H1 (cell line): ENCODE measurements around the gene OR56B4. TPM values are rescaled to one million over a fixed set of nuclear protein-coding genes. Genes with fewer than 3 reads are reported as not detected.

Experiments
- CTCF ChIA-PET: fragments of 300-600 bp; sonication (Branson Sonifier 250); formaldehyde crosslinking; loops from one replicate; lab custom pipeline; 2021; ENCODE audit not compliant: partially characterized antibody; lab: Charles Lee
- POLR2A ChIA-PET: fragments of 300-600 bp; sonication (Branson Sonifier 250); formaldehyde crosslinking; loops from one replicate; lab custom pipeline; 2021; ENCODE audit warnings: inconsistent platforms; ENCODE audit not compliant: partially characterized antibody; lab: Charles Lee
- DNase-seq, 2 experiments: peaks; one replicate each; pipeline versions ENCODE4 v3.0.0 to v3.0.0-alpha.2; 2010 to 2022; ENCODE audit warnings: low spot score in 2 of 2, low read depth in 1 of 2, mixed read lengths in 1 of 2
- FAIRE-seq: peaks from 2 replicates; lab custom pipeline; 2011; peaks lifted over from hg19 to GRCh38; lab: Jason Lieb, UNC
- H2AFZ ChIP-seq: 2 replicates; pipeline ENCODE4 v1.8.1; 2012; ENCODE audit warnings: low read length, inconsistent platforms
- H2AK5ac ChIP-seq: 2 replicates; pipeline ENCODE4 v1.6.1; 2013; ENCODE audit warnings: low read depth, low read length
- H2BK120ac ChIP-seq: replicated peaks from 2 replicates; pipeline ENCODE3; 2013; ENCODE audit warnings: low read depth, low read length, inconsistent platforms
- H2BK12ac ChIP-seq: 2 replicates; pipeline ENCODE4 v1.6.1; 2013; ENCODE audit warnings: low read depth, low read length
- H2BK15ac ChIP-seq: 2 replicates; pipeline ENCODE4 v1.6.1; 2013; ENCODE audit warnings: low read length
- H2BK20ac ChIP-seq: 2 replicates; pipeline ENCODE4 v1.6.1; 2013; ENCODE audit warnings: low read length
- H2BK5ac ChIP-seq: 2 replicates; pipeline ENCODE4 v1.6.1; 2013; ENCODE audit warnings: low read depth, low read length
- H3K14ac ChIP-seq: 2 replicates; pipeline ENCODE4 v1.6.1; 2013; ENCODE audit warnings: inconsistent platforms; ENCODE audit not compliant: insufficient read length
- H3K18ac ChIP-seq: 2 replicates; pipeline ENCODE4 v1.6.1; 2013; ENCODE audit warnings: low read length; ENCODE audit errors: extremely low read depth
- H3K23ac ChIP-seq: 2 replicates; pipeline ENCODE4 v1.6.1; 2013; ENCODE audit warnings: inconsistent platforms; ENCODE audit not compliant: insufficient read length
- H3K23me2 ChIP-seq: 2 replicates; pipeline ENCODE4 v1.6.1; 2013; ENCODE audit warnings: low read depth, low read length
- H3K27ac ChIP-seq: 2 replicates; pipeline ENCODE4 v1.6.1; 2011; ENCODE audit warnings: low read depth, low read length, inconsistent platforms
- H3K27me3 ChIP-seq, 4 experiments: replicated peaks in 1 of 4; 1 replicate in 1 of 4; 2 replicates in 3 of 4; pipeline versions ENCODE4 v1.6.1 to v1.8.1; 2011 to 2013; ENCODE audit warnings: low read length in 3 of 4, mild to moderate bottlenecking in 3 of 4, inconsistent platforms in 2 of 4, mixed read lengths in 2 of 4, moderate library complexity in 1 of 4; ENCODE audit not compliant: control insufficient read depth in 3 of 4, insufficient read depth in 3 of 4; ENCODE audit errors: extremely low read depth in 1 of 4
- H3K36me3 ChIP-seq, 4 experiments: 2 replicates each; pipeline versions ENCODE4 v1.6.1 to v1.8.1; 2011 to 2013; ENCODE audit warnings: mild to moderate bottlenecking in 4 of 4, low read length in 3 of 4, moderate library complexity in 2 of 4, control low read depth in 1 of 4, inconsistent platforms in 1 of 4; ENCODE audit not compliant: insufficient read depth in 4 of 4, control insufficient read depth in 2 of 4
- H3K4ac ChIP-seq: replicated peaks from 2 replicates; pipeline ENCODE3; 2013; ENCODE audit warnings: low read length, low read depth, mixed read lengths, inconsistent platforms; ENCODE audit not compliant: insufficient read length
- H3K4me1 ChIP-seq, 4 experiments: replicated peaks in 1 of 4; 1 replicate in 1 of 4; 2 replicates in 3 of 4; pipeline versions ENCODE4 v1.6.1 to v1.8.1; 2011 to 2013; ENCODE audit warnings: low read length in 3 of 4, inconsistent platforms in 2 of 4, mixed read lengths in 1 of 4; ENCODE audit not compliant: insufficient read depth in 4 of 4, control insufficient read depth in 3 of 4
- H3K4me2 ChIP-seq, 2 experiments: 2 replicates each; pipeline versions ENCODE4 v1.6.1 to v1.8.1; 2011 to 2013; ENCODE audit warnings: low read depth in 2 of 2, low read length in 2 of 2, control low read depth in 1 of 2, inconsistent platforms in 1 of 2, mild to moderate bottlenecking in 1 of 2; ENCODE audit not compliant: insufficient read depth in 1 of 2
- H3K4me3 ChIP-seq, 4 experiments: fragments of 200-600, 300-600 bp in 1 of 4; sonication (generic), shearing (Covaris generic), sonication (Bioruptor Twin) in 1 of 4; 2 replicates each; pipeline versions ENCODE4 v1.5.1 to v1.8.1; 2011 to 2016; ENCODE audit warnings: low read length in 4 of 4, low read depth in 3 of 4, control low read depth in 2 of 4, inconsistent platforms in 2 of 4, mild to moderate bottlenecking in 2 of 4, mixed read lengths in 1 of 4, moderate library complexity in 1 of 4; ENCODE audit not compliant: insufficient read depth in 2 of 4; ENCODE audit errors: extremely low read depth in 1 of 4
- H3K56ac ChIP-seq: replicated peaks from 2 replicates; pipeline ENCODE3; 2013; ENCODE audit warnings: low read depth, mild to moderate bottlenecking, mixed read lengths, low read length, inconsistent platforms; ENCODE audit not compliant: insufficient read length
- H3K79me1 ChIP-seq: 2 replicates; pipeline ENCODE4 v1.6.1; 2013; ENCODE audit warnings: low read depth, low read length, control low read depth
- H3K79me2 ChIP-seq, 2 experiments: 2 replicates each; pipeline versions ENCODE4 v1.6.1 to v1.8.1; 2012 to 2013; ENCODE audit warnings: low read length in 2 of 2, mild to moderate bottlenecking in 2 of 2, inconsistent platforms in 1 of 2; ENCODE audit not compliant: insufficient read depth in 2 of 2, control insufficient read depth in 1 of 2
- H3K9ac ChIP-seq, 4 experiments: replicated peaks in 1 of 4; 1 replicate in 1 of 4; 2 replicates in 3 of 4; pipeline versions ENCODE4 v1.6.1 to v1.8.1; 2011 to 2013; ENCODE audit warnings: low read depth in 3 of 4, low read length in 3 of 4, control low read depth in 2 of 4, mild to moderate bottlenecking in 2 of 4, moderate library complexity in 2 of 4, inconsistent platforms in 1 of 4; ENCODE audit errors: extremely low read depth in 1 of 4
- H3K9me3 ChIP-seq, 2 experiments: 2 replicates each; pipeline versions ENCODE4 v1.6.1 to v1.8.1; 2012 to 2013; ENCODE audit warnings: mild to moderate bottlenecking in 2 of 2, moderate library complexity in 2 of 2, control low read depth in 1 of 2, inconsistent platforms in 1 of 2, low read depth in 1 of 2, low read length in 1 of 2, mixed read lengths in 1 of 2; ENCODE audit not compliant: insufficient read depth in 2 of 2
- H4K20me1 ChIP-seq, 2 experiments: replicated peaks in 1 of 2; 2 replicates each; pipeline versions ENCODE3 to v1.8.1; 2011 to 2013; ENCODE audit warnings: inconsistent platforms in 2 of 2, low read length in 2 of 2, mild to moderate bottlenecking in 1 of 2; ENCODE audit not compliant: insufficient read depth in 2 of 2, control insufficient read depth in 1 of 2
- H4K5ac ChIP-seq: 2 replicates; pipeline ENCODE4 v1.6.1; 2013; ENCODE audit warnings: low read length, low read depth, mixed read lengths, inconsistent platforms; ENCODE audit not compliant: insufficient read length
- H4K8ac ChIP-seq: 2 replicates; pipeline ENCODE4 v1.8.0; 2013; ENCODE audit warnings: mild to moderate bottlenecking, moderate library complexity, low read length, inconsistent platforms; ENCODE audit not compliant: insufficient read depth; ENCODE audit errors: extremely low read depth
- H4K91ac ChIP-seq: replicated peaks from 2 replicates; pipeline ENCODE3; 2013; ENCODE audit warnings: low read length, mixed read lengths, inconsistent platforms; ENCODE audit not compliant: insufficient read length
- BCL11A ChIP-seq, 2 experiments: IDR thresholded peaks; one replicate each; pipeline ENCODE4 v1.6.1; 2011; ENCODE audit warnings: low read depth in 2 of 2, low read length in 2 of 2, mild to moderate bottlenecking in 2 of 2
- GTF2F1 ChIP-seq: IDR thresholded peaks from 2 replicates; pipeline ENCODE4 v1.6.1; 2012; ENCODE audit warnings: low read depth, low read length, improper control_type of control experiment, borderline replicate concordance
- JUN ChIP-seq: IDR thresholded peaks from 2 replicates; pipeline ENCODE4 v1.6.1; 2011; ENCODE audit warnings: low read depth, mild to moderate bottlenecking, improper control_type of control experiment, low read length
- JUND ChIP-seq: IDR thresholded peaks from 2 replicates; pipeline ENCODE4 v1.6.1; 2011; ENCODE audit warnings: mild to moderate bottlenecking, improper control_type of control experiment, low read length
- WGBS, 2 experiments: shearing (Covaris generic) in 1 of 2; methylation state at CpG; one replicate each; pipeline versions ENCODE4 v1.1.6 to v1.1.7; 2013 to 2015; ENCODE audit warnings: low lambda C conversion rate in 2 of 2, mixed read lengths in 2 of 2, inconsistent platforms in 1 of 2, low coverage in 1 of 2, missing lambda C conversion rate in 1 of 2; ENCODE audit not compliant: insufficient replicate concordance in 2 of 2, insufficient coverage in 1 of 2, insufficient read length in 1 of 2; ENCODE audit errors: extremely low coverage in 1 of 2, missing lambda C conversion rate in 1 of 2; 5-methylcytosine and 5-hydroxymethylcytosine counted together
- polyA plus RNA-seq, 7 experiments: library from polyadenylated mRNA; depleted of rRNA in 3 of 7; stranded (reverse) in 5 of 7; unstranded in 2 of 7; fragments of >200 nt in 5 of 7; fragments of 200-250 nt in 2 of 7; gene quantifications; 1 replicate in 5 of 7; 2 replicates in 1 of 7; 4 replicates in 1 of 7; pipeline versions ENCODE4 v1.2.1 to v1.2.3, GENCODE V29; 2011 to 2013; ENCODE audit warnings: missing spikeins in 2 of 7, mixed read lengths in 2 of 7
- total RNA-seq: library from RNA; stranded (reverse); fragmentation: NEBNext Ultra II Directional; extraction: Animal tissue kit (Norgen Biotek cat#: 25700); gene quantifications from 2 replicates; pipeline ENCODE4 v1.2.1, GENCODE V29; 2021

The OR56B4 gene
- total and polyA plus RNA-seq, 2 of the 8 experiments (the other 6 are each of a cell fraction or from before 2014, with no cell fraction given), result not detected

- no peak for DNase-seq
- Histone ChIP-seq H2AK5ac (no peak overlapping the region), H3K79me1 (no peaks in the 10 kb centered on the region), H3K23ac (no peak overlapping the region), H4K5ac (no peak overlapping the region), H2BK120ac (no peak overlapping the region), H3K4me2 (no peak overlapping the region), H2BK12ac (no peak overlapping the region), H3K4me1 (no peaks in the 10 kb centered on the region), H4K8ac (no peak overlapping the region), H2BK20ac (no peak overlapping the region), H3K27ac (no peak overlapping the region), H3K27me3 (no peaks in the 10 kb centered on the region), H3K14ac (no peak overlapping the region), H3K79me2 (no peaks in the 10 kb centered on the region), H4K91ac (no peak overlapping the region), H3K23me2 (no peaks in the 10 kb centered on the region), H2BK5ac (no peak overlapping the region), H3K56ac (no peak overlapping the region), H2BK15ac (no peak overlapping the region), H3K18ac (no peak overlapping the region), H3K4ac (no peak overlapping the region), H3K9ac (no peak overlapping the region), H3K36me3 (no peaks in the 10 kb centered on the region), H2AFZ (no peak overlapping the region), H4K20me1 (no peaks in the 10 kb centered on the region), H3K4me3 (no peak overlapping the region), H3K9me3 (no peaks in the 10 kb centered on the region)
- POLR2A ChIA-PET, result no interaction called here
- TF ChIP-seq JUN (no peak), GTF2F1 (no peak), BCL11A (IDR thresholded peaks at IDR 0.05; ENCODE audit: low read depth in 2 of 2, low read length in 2 of 2) (no peak), JUND (no peak)
- CTCF ChIA-PET, result no interaction called here
- 86% methylated on average over 3 of the region's 3 CpGs; no CpG with 5 or more reads in 1 of the 2 experiments for WGBS, 2 experiments
- no peak for FAIRE-seq
Observed at GRCh38 chr11:6124245-6124644, 16.8 kb downstream of the OR56B4 start.
